OCI-LY7 (cell line): ENCODE measurements around the gene CNTRL. TPM values are rescaled to one million over a fixed set of nuclear protein-coding genes. Genes with fewer than 3 reads are reported as not detected.

Experiments
- BruUV-seq: library from RNA; stranded (reverse); fragments of 400-500 nt; replicated peaks from 2 replicates; lab custom pipeline; 2021; lab: Mats Ljungman, UMichigan
- CTCF ChIA-PET: fragments of 300-600 bp; sonication (Branson Sonifier 250); formaldehyde crosslinking; loops from one replicate; lab custom pipeline; 2022; ENCODE audit warnings: antibody characterized with exemption; ENCODE audit not compliant: unreplicated experiment; lab: Charles Lee
- POLR2A ChIA-PET: fragments of 300-600 bp; sonication (Branson Sonifier 250); formaldehyde crosslinking; loops from one replicate; lab custom pipeline; 2022; ENCODE audit warnings: antibody characterized with exemption; lab: Charles Lee
- DNase-seq: peaks from one replicate; pipeline ENCODE4 v3.0.0-alpha.2; 2015; ENCODE audit warnings: low spot score
- H2AFZ ChIP-seq: fragments of 200-600 bp; sonication (generic), shearing (Covaris generic); 2 replicates; pipeline ENCODE4 v1.6.1; 2014; ENCODE audit warnings: mild to moderate bottlenecking, antibody characterized with exemption, low read length, moderate library complexity
- H3K27ac ChIP-seq: fragments of 200-600 bp; sonication (generic); 2 replicates; pipeline ENCODE4 v1.5.1; 2014; ENCODE audit warnings: mixed run types, low read depth, mild to moderate bottlenecking, moderate library complexity, low read length, inconsistent platforms; ENCODE audit not compliant: poor library complexity, severe bottlenecking
- H3K36me3 ChIP-seq: fragments of 200-600 bp; sonication (generic); 2 replicates; pipeline ENCODE4 v1.6.1; 2014; ENCODE audit warnings: mild to moderate bottlenecking, antibody characterized with exemption, low read length, moderate library complexity, mixed read lengths; ENCODE audit not compliant: insufficient read depth
- H3K4me1 ChIP-seq: fragments of 200-600 bp; sonication (generic); 2 replicates; pipeline ENCODE4 v1.5.1; 2014; ENCODE audit warnings: mild to moderate bottlenecking, low read length; ENCODE audit not compliant: insufficient read depth, poor library complexity, severe bottlenecking
- H3K4me2 ChIP-seq: fragments of 200-600 bp; sonication (generic); 2 replicates; pipeline ENCODE4 v1.6.1; 2014; ENCODE audit warnings: mild to moderate bottlenecking, low read length
- H3K4me3 ChIP-seq: fragments of 200-600 bp; sonication (generic); 2 replicates; pipeline ENCODE4 v1.5.1; 2014; ENCODE audit warnings: mild to moderate bottlenecking, low read depth, low read length; ENCODE audit not compliant: poor library complexity, severe bottlenecking
- H3K79me2 ChIP-seq: fragments of 200-600 bp; sonication (generic); 2 replicates; pipeline ENCODE4 v1.6.1; 2016; ENCODE audit warnings: low read depth, mild to moderate bottlenecking, low read length, moderate library complexity, mixed read lengths; ENCODE audit not compliant: insufficient read depth
- H3K9me2 ChIP-seq: fragments of 200-600 bp; sonication (generic); 2 replicates; pipeline ENCODE4 v1.6.1; 2016; ENCODE audit warnings: mild to moderate bottlenecking, low read length, mixed read lengths; ENCODE audit not compliant: insufficient read depth
- H3K9me3 ChIP-seq: fragments of 200-600 bp; sonication (generic); 2 replicates; pipeline ENCODE4 v1.6.1; 2014; ENCODE audit warnings: mild to moderate bottlenecking, mixed run types, low read length, mixed read lengths
- H4K20me1 ChIP-seq: fragments of 200-600 bp; sonication (generic); 2 replicates; pipeline ENCODE4 v1.6.1; 2014; ENCODE audit warnings: mild to moderate bottlenecking, antibody characterized with exemption, low read length, moderate library complexity, mixed read lengths; ENCODE audit not compliant: insufficient read depth
- CTCF ChIP-seq: fragments of 200-600 bp; sonication (generic); conservative IDR thresholded peaks from 2 replicates; pipeline ENCODE4 v1.5.1; 2014; ENCODE audit warnings: mild to moderate bottlenecking, antibody characterized with exemption, low read length, moderate library complexity, mixed read lengths
- EZH2phosphoT487 ChIP-seq: fragments of 200-600 bp; sonication (generic); IDR thresholded peaks from 2 replicates; pipeline ENCODE4 v1.6.1; 2018; ENCODE audit warnings: low read depth, borderline replicate concordance, mild to moderate bottlenecking, mixed run types, antibody characterized with exemption, low read length, moderate library complexity, mixed read lengths
- intact Hi-C: fragments of 100-400 bp; cut with micrococcal nuclease; formaldehyde crosslinking; loops from one replicate; pipeline ENCODE4 v1.10.0; 2022; ENCODE audit not compliant: unreplicated experiment
- total RNA-seq, 2 experiments: library from RNA; depleted of rRNA in 1 of 2; stranded (reverse); fragments of >200 nt in 1 of 2; shearing (Covaris generic) in 1 of 2; gene quantifications; 2 replicates each; pipeline ENCODE4 v1.2.3, GENCODE V29; 2014 to 2022

Gene CNTRL
- total RNA-seq, 2 experiments from 2014 or later, result 81.4 to 113 TPM

- no TSS peak for BruUV-seq
- peak; percentile 26 for DNase-seq
- Histone ChIP-seq H3K9me3 (peaks cover 6% of the 10 kb centered on the region; the same call in 1 of the 2 replicates), H2AFZ (no peak overlapping the region), H3K36me3 (no peaks in the 10 kb centered on the region; the same call in 1 of the 2 replicates), H3K4me1 (peaks cover 4% of the 10 kb centered on the region), H3K9me2 (no peaks in the 10 kb centered on the region), H4K20me1 (no peaks in the 10 kb centered on the region), H3K4me3 (no peak overlapping the region), H3K79me2 (no peaks in the 10 kb centered on the region), H3K4me2 (no peak overlapping the region), H3K27ac (no peak overlapping the region)
- ChIA-PET POLR2A (interaction anchor here (0.5 to 0.6 kb wide), 3 partner anchors 9 to 439 kb away, joined by 3 read pairs; no protein-coding TSS in a partner anchor), CTCF (no interaction called here)
- TF ChIP-seq CTCF, result peak; percentile 76
- no peak for TF ChIP-seq EZH2phosphoT487
- intact Hi-C loops, result no loop called here
Observed at GRCh38 chr9:121055642-121056143, 19.1 kb upstream of the CNTRL start.

DNA sequence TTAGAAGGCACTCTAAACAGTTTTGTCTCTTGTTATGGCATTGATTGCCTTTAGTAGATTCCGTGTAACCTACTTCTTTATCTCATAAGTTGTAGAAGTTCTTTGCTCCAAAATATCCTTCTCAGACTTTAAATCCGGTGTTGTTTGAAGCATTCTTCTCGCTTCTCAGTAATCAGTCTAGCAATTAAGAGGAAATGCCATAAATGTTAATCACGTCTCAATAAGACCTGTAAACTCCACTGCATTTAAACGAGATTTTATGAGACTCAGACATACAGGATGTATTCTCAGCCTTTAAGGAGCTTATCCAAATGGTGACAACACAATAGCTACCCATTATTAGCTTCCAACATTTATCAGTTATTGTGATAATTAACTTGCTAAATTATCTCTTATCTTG lies 16.9 kb upstream of the CNTRL start:
- peaks cover 22% of the 10 kb centered on the region for H3K4me1 ChIP-seq
- H3K36me3 ChIP-seq, result no peaks in the 10 kb centered on the region; the same call in 1 of the 2 replicates
- H3K27ac ChIP-seq, result no peak overlapping the region
- CTCF ChIA-PET, result no interaction called here
- H3K79me2 ChIP-seq, result no peaks in the 10 kb centered on the region
- peaks cover 6% of the 10 kb centered on the region; the same call in 1 of the 2 replicates for H3K9me3 ChIP-seq
- no peaks in the 10 kb centered on the region for H4K20me1 ChIP-seq
- TF ChIP-seq CTCF (no peak), EZH2phosphoT487 (no peak)
- intact Hi-C loops, result no loop called here
- POLR2A ChIA-PET, result interaction anchor here (0.7 kb wide), 1 partner anchor 11 kb away, joined by 4 read pairs; no protein-coding TSS in a partner anchor
- H3K4me2 ChIP-seq, result no peak overlapping the region
- no TSS peak for BruUV-seq
- no peaks in the 10 kb centered on the region for H3K9me2 ChIP-seq
- no peak for DNase-seq
- no peak overlapping the region for H2AFZ ChIP-seq
- no peak overlapping the region for H3K4me3 ChIP-seq

GRCh38 chr9:121059513-121059912 lies 15.2 kb upstream of the CNTRL start:
- H3K9me2 ChIP-seq, result no peaks in the 10 kb centered on the region
- H2AFZ ChIP-seq, result no peak overlapping the region
- H4K20me1 ChIP-seq, result no peaks in the 10 kb centered on the region
- CTCF ChIA-PET, result interaction anchor here (0.9 to 1.3 kb wide), 4 partner anchors 74 to 304 kb away, joined by 3 to 5 read pairs (median 4); no protein-coding TSS in a partner anchor
- no TSS peak for BruUV-seq
- no peak overlapping the region for H3K4me2 ChIP-seq
- no peak overlapping the region for H3K4me3 ChIP-seq
- H3K79me2 ChIP-seq, result no peaks in the 10 kb centered on the region
- no peak for TF ChIP-seq EZH2phosphoT487
- no peak for TF ChIP-seq CTCF
- DNase-seq, result no peak
- peaks cover 32% of the 10 kb centered on the region for H3K4me1 ChIP-seq
- peaks cover 6% of the 10 kb centered on the region; the same call in 1 of the 2 replicates for H3K9me3 ChIP-seq
- H3K36me3 ChIP-seq, result no peaks in the 10 kb centered on the region; the same call in 1 of the 2 replicates
- intact Hi-C loops, result no loop called here
- no peak overlapping the region for H3K27ac ChIP-seq
- POLR2A ChIA-PET, result interaction anchor here (0.5 to 1.6 kb wide), 8 partner anchors 9 to 303 kb away, joined by 3 to 8 read pairs (median 4); partner anchors contain the start of gene C5
